PC-9 (cell line): ENCODE measurements around the gene TRIM40. TPM values are rescaled to one million over a fixed set of nuclear protein-coding genes. Genes with fewer than 3 reads are reported as not detected.
"Not testable (repeated sequence)": the region's sequence is repeated elsewhere in the genome, so short reads cannot be mapped to it uniquely, and the experiment has no call there.

ENCODE experiments used
- BruUV-seq: library from RNA; stranded (reverse); fragments of 400-500 nt; replicated peaks from 2 replicates; lab custom pipeline; 2021; lab: Mats Ljungman, UMichigan
- CTCF ChIA-PET: fragments of 300-600 bp; sonication (Branson Sonifier 250); formaldehyde crosslinking; loops from one replicate; lab custom pipeline; 2022; ENCODE audit warnings: antibody characterized with exemption; lab: Charles Lee
- POLR2A ChIA-PET: fragments of 300-600 bp; sonication (Branson Sonifier 250); formaldehyde crosslinking; loops from one replicate; lab custom pipeline; 2022; ENCODE audit warnings: antibody characterized with exemption; ENCODE audit not compliant: unreplicated experiment; lab: Charles Lee
- DNase-seq, 2 experiments: peaks; one replicate each; pipeline versions ENCODE4 v3.0.0 to v3.0.0-alpha.2; 2015 to 2022; ENCODE audit warnings: mixed read lengths in 1 of 2
- H2AFZ ChIP-seq: fragments of 200-600 bp; sonication (generic); 2 replicates; pipeline ENCODE4 v1.8.1; 2017; ENCODE audit warnings: antibody characterized with exemption
- H3F3A ChIP-seq: fragments of 200-600 bp; sonication (generic); 2 replicates; pipeline ENCODE4 v1.8.1; 2017; ENCODE audit warnings: antibody characterized with exemption, mild to moderate bottlenecking, low read depth; ENCODE audit not compliant: insufficient read depth
- H3K27ac ChIP-seq: fragments of 200-600 bp; sonication (generic); 2 replicates; pipeline ENCODE4 v1.6.1; 2016; ENCODE audit warnings: mixed run types
- H3K27me3 ChIP-seq: fragments of 200-600 bp; sonication (generic); 2 replicates; pipeline ENCODE4 v1.6.1; 2016; ENCODE audit warnings: low read depth, mixed run types; ENCODE audit not compliant: insufficient read depth
- H3K36me3 ChIP-seq: fragments of 200-600 bp; sonication (generic); 2 replicates; pipeline ENCODE4 v1.6.1; 2016; ENCODE audit warnings: low read depth, mixed run types
- H3K4me1 ChIP-seq: fragments of 200-600 bp; sonication (generic); replicated peaks from 2 replicates; pipeline ENCODE4 v1.6.1; 2016; ENCODE audit warnings: mixed run types; ENCODE audit not compliant: insufficient read depth
- H3K4me2 ChIP-seq: fragments of 200-600 bp; sonication (generic); 2 replicates; pipeline ENCODE4 v1.6.1; 2017; ENCODE audit warnings: mixed run types
- H3K4me3 ChIP-seq: fragments of 200-600 bp; sonication (generic); 2 replicates; pipeline ENCODE4 v1.6.1; 2016; ENCODE audit warnings: mixed run types
- H3K79me2 ChIP-seq: fragments of 200-600 bp; sonication (generic); 2 replicates; pipeline ENCODE4 v1.6.1; 2017; ENCODE audit warnings: low read depth, mixed run types
- H3K9me2 ChIP-seq: fragments of 200-600 bp; sonication (generic); 2 replicates; pipeline ENCODE4 v1.8.1; 2017; ENCODE audit warnings: mild to moderate bottlenecking; ENCODE audit not compliant: insufficient read depth
- H3K9me3 ChIP-seq: fragments of 200-600 bp; sonication (generic); 2 replicates; pipeline ENCODE4 v1.8.1; 2016; ENCODE audit warnings: low read depth; ENCODE audit not compliant: insufficient read depth
- H4K20me1 ChIP-seq: fragments of 200-600 bp; sonication (generic); 2 replicates; pipeline ENCODE4 v1.8.1; 2017; ENCODE audit not compliant: insufficient read depth
- CTCF ChIP-seq: fragments of 200-600 bp; sonication (generic); conservative IDR thresholded peaks from 2 replicates; pipeline ENCODE4 v1.6.1; 2017; ENCODE audit warnings: mixed run types, antibody characterized with exemption, mild to moderate bottlenecking, moderate library complexity
- EZH2 ChIP-seq: fragments of 200-600 bp; sonication (generic); IDR thresholded peaks from 2 replicates; pipeline ENCODE4 v1.8.0; 2017; ENCODE audit warnings: antibody characterized with exemption, low read depth
- intact Hi-C: fragments of 100-400 bp; cut with micrococcal nuclease; formaldehyde crosslinking; loops from one replicate; pipeline ENCODE4 v1.10.0; 2022; ENCODE audit not compliant: unreplicated experiment
- total RNA-seq: library from RNA; stranded (reverse); gene quantifications from 2 replicates; pipeline ENCODE4 v1.2.3, GENCODE V29; 2021

The TRIM40 gene
- total RNA-seq, 1 experiment from 2014 or later, result not detected

GRCh38 chr6:30136570-30137286 is 788 bp downstream of the TRIM40 start:
- no peaks in the 10 kb centered on the region for H3K27me3 ChIP-seq
- ChIA-PET CTCF (no interaction called here), POLR2A (no interaction called here)

GRCh38 chr6:30140240-30140639 is 4.3 kb downstream of the TRIM40 start:
- intact Hi-C loops, DNase-seq, H3K79me2 ChIP-seq, H3K9me3 ChIP-seq, H4K20me1 ChIP-seq, POLR2A ChIA-PET, CTCF ChIA-PET, BruUV-seq, H3K27me3 ChIP-seq, H3K4me2 ChIP-seq, H3K27ac ChIP-seq, H3K9me2 ChIP-seq, H3K4me3 ChIP-seq, H2AFZ ChIP-seq, H3F3A ChIP-seq, H3K36me3 ChIP-seq, H3K4me1 ChIP-seq: not testable (repeated sequence)

More at GRCh38 chr6:30136570-30137286, 788 bp downstream of the TRIM40 start:
- Histone ChIP-seq H3K4me3 (no peak overlapping the region), H3K4me1 (no peaks in the 10 kb centered on the region), H3K9me3 (no peaks in the 10 kb centered on the region), H3K36me3 (no peaks in the 10 kb centered on the region), H3F3A (no peaks in the 10 kb centered on the region), H3K9me2 (no peaks in the 10 kb centered on the region), H4K20me1 (no peaks in the 10 kb centered on the region), H3K79me2 (no peaks in the 10 kb centered on the region), H3K27ac (no peak overlapping the region), H3K4me2 (no peak overlapping the region), H2AFZ (no peak overlapping the region)
- intact Hi-C loops, result no loop called here
- no peak for DNase-seq
- TF ChIP-seq EZH2 (no peak), CTCF (no peak)
- no TSS peak for BruUV-seq

GRCh38 chr6:30142665-30143064 is 6.7 kb downstream of the TRIM40 start:
- Histone ChIP-seq H4K20me1 (no peaks in the 10 kb centered on the region), H2AFZ (no peak overlapping the region), H3K27ac (no peak overlapping the region), H3K4me3 (no peak overlapping the region), H3F3A (no peaks in the 10 kb centered on the region), H3K4me1 (no peaks in the 10 kb centered on the region), H3K27me3 (no peaks in the 10 kb centered on the region), H3K4me2 (no peak overlapping the region), H3K9me3 (no peaks in the 10 kb centered on the region), H3K9me2 (no peaks in the 10 kb centered on the region), H3K79me2 (no peaks in the 10 kb centered on the region), H3K36me3 (no peaks in the 10 kb centered on the region)
- CTCF ChIA-PET, result no interaction called here
- POLR2A ChIA-PET, result interaction anchor here (0.6 kb wide), 2 partner anchors 13 to 126 kb away, joined by 5 to 6 read pairs; no protein-coding TSS in a partner anchor
- intact Hi-C loops, result no loop called here
- TF ChIP-seq EZH2 (no peak), CTCF (no peak)
- no peak for DNase-seq
- no TSS peak for BruUV-seq
